ENCODE data around the gene NEU2.

Gene NEU2

GRCh38 chr2:233032551-233033320 lies at the start of gene NEU2:
Gene NEU2 (plus strand): TSS chr2:233032672. CDS start chr2:233032672, 0 bp downstream.
- no peak for DNase-seq

- DNase-seq = no peak
These were observed 49.4 kb upstream of the NEU2 start for GRCh38 chr2:232982926-232983668.

DNA sequence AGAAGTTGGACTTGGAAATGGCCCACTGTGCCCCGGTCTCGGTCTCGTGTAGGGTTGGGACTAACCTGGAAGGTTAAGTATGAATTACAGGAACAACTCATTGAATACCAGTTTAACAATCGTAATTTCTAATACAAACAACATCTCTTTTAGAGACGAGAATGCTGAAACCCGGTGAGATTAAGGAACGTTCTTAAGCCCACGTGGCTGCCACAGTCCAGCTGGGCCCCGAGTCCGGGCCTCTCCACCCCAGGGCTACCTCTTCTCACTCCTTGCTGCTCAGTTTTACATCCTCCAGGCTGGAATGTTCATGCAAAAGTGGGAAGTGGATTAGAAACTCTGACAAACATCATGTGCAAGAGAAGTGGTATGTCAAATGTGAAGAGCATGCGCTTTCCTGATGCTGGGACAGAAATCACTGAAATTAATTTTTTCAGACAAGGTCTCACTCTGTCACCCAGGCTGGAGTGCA lies 48.8 kb upstream of the NEU2 start:
- no peak for DNase-seq

DNA sequence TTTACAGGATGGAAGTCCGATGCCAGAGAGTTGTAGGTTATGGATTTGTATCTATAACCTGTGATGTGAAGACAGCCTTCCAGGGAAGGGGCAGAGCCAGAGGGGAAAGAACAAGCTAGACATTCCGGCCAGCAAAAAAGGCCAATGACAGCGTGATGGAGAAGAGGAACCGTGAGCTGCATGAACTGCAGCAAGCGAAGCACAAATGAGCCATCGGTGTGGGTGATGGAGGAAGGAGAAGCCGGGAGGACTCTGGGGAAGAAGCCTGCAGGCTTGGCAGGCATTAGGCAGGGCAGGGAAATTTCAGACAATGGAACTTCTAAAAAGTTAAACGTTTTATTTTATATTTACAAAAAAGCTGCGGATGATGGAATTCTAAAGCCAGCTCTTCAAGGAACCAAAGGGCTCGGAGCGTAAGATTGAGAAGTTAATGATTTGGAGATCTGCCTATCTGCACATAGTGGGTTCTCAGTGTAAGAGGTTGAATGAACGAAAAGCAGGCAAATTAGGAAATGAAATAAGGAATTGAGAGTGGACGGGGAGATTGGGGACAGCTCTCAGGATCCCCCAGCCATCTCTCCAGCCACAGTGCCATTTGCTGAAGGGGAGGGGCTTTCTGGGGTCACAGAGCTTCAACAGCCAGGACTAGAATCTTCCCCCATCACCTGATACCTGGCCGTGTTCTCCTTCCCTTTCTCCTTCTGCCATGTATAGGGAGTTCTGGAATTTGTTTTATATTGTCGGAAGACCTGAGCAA lies 47.8 kb upstream of the NEU2 start:
- DNase-seq = no peak

- no peak for DNase-seq
These were observed 46.3 kb upstream of the NEU2 start for GRCh38 chr2:232986155-232986554.

DNA sequence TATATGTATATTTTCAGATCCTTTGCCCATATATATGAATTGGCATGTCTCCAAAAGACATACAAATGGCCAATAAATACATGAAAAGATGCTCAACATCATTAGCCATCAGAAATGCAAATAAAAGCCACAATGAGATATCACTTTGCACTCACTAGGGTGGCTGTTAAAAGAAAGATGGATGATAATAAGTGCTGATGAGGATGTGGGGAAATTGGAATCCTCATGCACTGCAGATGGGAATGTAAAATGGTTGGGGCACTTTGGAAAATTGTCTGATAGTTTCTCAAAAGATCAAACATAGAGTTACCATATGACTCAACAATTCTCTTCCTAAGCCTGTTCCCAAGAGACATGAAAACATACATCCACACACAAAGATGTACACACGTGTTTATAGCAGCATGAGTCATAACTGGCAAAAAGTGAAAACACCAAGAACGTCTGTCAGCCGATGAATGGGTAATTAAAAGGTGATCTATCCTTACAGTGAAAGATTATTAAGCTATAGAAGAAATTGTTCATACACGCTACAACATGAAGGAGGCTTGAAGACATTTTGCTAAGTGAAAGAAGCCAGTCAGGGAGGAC lies 39.1 kb upstream of the NEU2 start:
- no peak for DNase-seq

DNA sequence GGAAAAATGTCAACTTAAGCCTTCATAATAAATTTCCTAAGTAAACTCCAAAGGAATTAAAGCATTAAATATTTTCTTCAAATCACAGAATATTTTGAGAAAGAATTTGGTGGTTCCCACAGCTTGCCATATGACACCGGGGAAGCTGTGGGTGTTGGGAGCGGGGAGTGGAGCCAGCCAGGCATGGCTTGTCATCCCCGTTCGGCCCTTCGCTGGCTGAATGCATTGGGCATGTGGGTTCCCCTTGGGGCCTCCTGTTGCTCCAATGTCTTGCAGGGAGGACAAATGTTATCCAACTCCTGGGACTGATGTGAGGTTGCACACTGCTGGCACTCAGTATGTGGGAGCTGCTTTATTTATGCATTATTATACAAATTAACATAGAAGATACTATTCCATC lies 38.0 kb upstream of the NEU2 start:
- no peak for DNase-seq

DNA sequence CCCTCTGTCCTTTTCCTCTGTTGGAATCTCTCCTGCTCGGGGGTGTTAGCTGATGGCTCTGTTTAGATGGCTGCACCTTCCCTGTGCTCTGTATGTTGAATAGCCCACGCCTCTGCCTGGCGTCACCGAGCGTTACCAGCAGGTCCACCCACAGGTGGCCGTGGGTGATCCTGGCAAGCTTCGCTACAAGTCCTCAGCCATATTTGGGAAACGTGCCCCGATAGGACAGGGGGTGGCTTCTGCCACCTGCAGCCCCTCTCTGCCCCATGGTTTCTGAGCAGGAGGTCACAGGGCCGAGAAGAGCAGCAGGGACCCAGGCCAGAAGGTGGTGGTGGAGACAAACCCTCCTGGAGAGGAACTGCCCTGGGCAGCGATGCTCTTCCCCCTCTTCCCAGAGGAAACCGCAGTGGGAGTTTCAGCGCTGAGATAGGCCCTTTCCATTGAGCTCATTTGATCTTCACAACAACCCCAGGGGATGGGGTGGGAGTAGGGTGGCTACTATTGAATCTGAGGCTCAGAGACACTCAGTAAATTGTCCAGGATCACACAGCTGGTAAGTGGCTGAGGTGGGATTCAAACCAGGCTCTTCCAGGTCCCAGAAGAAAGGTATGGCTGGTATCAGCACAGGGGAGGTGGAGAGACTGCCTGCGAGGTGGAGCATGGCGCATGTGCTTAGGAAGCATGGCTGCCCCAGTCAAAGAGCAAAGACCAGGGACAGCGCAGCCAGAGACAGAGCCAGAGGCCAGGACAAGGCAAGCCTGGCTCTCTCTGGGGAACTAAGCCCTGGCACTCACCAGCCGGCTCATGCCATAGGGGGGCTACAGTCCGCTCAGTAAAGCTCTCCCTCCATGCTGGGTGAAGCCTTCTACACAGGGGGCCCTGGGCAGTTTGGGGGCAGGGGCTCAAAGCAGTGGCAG lies 34.5 kb upstream of the NEU2 start:
- DNase-seq = no peak

GRCh38 chr2:232998666-232998985 lies 33.8 kb upstream of the NEU2 start:
- DNase-seq = no peak

GRCh38 chr2:232999354-232999753 lies 33.1 kb upstream of the NEU2 start:
- no peak for DNase-seq

- no peak for DNase-seq
These were observed 31.4 kb upstream of the NEU2 start for GRCh38 chr2:233000886-233001750.

DNA sequence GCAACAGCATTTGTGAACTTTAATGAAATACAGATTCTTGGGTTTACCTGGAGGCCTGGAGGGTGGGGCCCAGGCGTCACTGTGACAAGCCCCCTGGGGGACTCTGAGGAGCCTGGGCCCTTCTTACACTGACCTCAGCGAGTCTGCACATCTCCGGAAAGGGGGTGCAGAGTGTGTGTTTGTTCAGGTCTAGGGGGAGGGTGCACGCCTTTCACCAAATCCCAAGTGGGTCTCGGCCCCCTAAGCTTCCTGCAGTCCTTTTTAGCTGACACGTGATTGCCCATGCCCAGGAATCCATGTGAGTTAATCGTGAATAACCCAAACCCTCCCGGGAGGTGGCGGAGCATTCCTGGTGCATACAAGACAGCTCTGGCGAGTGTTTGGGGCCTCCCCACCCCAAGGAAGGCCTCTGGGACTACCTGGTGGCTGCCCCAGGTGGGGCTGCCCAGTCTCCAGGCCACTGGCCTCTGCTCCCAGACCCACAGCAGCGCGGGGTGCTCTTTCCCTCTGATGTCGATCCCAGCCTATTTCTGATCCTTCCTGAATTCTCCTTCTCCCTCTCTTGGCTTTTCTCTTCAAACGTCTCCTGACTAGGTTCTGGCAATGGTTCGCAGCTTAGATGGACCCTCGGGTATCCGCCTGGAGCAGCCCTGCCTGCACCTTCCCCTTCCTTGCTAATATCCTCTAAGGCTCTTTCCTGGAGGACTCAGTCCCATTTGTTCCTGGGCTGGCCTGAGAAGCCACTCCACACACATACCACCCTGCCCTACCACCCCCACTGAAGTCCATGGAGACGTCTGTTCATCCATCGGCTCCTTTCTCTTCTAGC lies 29.4 kb upstream of the NEU2 start:
- DNase-seq = no peak

DNA sequence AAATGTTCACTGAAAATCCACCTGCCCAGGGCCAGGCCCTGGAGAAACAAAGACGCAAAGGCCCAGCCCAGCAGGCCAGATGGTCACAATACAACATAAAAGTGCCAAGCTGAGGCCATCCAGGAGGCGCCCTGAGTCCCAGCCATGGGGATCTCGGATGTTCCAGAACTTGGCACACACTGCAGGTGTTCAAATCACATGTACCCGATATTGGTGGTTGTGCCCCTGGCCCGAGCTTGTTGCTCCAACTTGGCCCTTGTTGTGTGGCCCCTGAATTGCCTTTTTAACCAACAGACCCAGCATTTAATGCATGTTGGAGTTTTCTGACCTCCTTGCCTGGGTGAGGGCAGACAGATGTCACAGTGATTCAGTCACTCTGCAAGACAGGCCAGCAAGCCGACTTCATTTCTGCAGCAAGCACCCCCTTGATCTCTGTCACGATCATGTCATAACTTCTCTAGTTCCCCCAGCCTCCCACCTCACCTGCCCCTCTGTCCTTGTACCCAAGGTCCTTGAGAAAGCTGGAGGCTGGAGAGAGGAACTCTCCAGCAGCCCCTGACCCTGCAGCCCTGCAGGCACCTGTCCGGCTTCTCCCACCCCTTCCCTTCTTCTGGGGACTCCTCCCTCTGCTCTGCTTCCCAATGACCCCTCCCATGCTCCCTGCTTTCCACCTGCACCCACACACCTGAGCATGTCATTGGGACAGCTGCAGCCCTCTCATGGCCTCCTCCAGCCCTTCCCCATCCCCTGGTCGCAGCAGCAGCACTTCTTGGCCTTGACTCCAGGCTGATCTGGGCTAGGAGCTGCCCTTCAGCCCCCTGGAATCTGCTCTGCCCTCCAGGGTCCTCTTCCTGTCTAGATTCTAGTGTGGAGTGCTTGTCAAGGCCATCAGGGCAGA lies 28.6 kb upstream of the NEU2 start:
- no peak for DNase-seq

- no peak for DNase-seq
These were observed 27.4 kb upstream of the NEU2 start for GRCh38 chr2:233005096-233005495.

- no peak for DNase-seq
These were observed 25.8 kb upstream of the NEU2 start for GRCh38 chr2:233006648-233007047.

DNA sequence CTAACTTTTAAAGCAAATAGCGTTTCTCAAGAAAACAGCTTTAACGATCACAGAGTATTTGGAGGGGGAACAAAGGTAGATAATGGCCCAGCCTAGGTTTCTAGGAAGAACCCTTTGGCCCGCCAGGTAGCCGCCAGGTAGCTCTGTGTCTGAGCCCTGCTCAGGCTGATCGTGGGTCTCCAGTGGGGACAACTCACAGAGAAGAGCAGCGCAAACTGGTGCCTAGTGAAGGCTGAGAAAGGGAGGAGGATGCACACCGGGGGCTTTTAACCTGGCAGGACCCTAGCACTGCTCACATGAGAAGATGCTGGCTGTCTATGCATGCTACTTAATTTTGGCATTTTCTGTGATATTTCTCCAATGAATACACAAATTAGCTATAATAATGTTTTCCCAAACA lies 25.2 kb upstream of the NEU2 start:
- no peak for DNase-seq

GRCh38 chr2:233007739-233008138 lies 24.7 kb upstream of the NEU2 start:
- DNase-seq = no peak

GRCh38 chr2:233009661-233010060 lies 22.8 kb upstream of the NEU2 start:
- DNase-seq = no peak

All from activated gamma-delta T cell treated with Interleukin-2 at 50 U/mL for 16 hours (primary cell).